Vagina (tissue), 2 donors: ENCODE measurements around the gene ERP27.

ENCODE experiments used
- POLR2A ChIP-seq, 2 donors: fragments of 450-650 bp; IDR thresholded peaks; one replicate each; pipeline ENCODE4 v1.6.1; 2017; ENCODE audit warnings: antibody characterized with exemption in 2 of 2, mild to moderate bottlenecking in 2 of 2, moderate library complexity in 2 of 2
- TF ChIP-seq, protein P1 (sequence below), 3 experiments: fragments of 450-650 bp in 2 of 3; fragments of 200-600 bp in 1 of 3; sonication (generic) in 1 of 3; IDR thresholded peaks; one replicate each; pipeline ENCODE4 v1.5.1; 2017 to 2019; ENCODE audit warnings: antibody characterized with exemption in 3 of 3, mild to moderate bottlenecking in 2 of 3, moderate library complexity in 2 of 3

GRCh38 chr12:14982991-14983390, 44.7 kb upstream of the ERP27 start:
- TF ChIP-seq, protein P1, sequence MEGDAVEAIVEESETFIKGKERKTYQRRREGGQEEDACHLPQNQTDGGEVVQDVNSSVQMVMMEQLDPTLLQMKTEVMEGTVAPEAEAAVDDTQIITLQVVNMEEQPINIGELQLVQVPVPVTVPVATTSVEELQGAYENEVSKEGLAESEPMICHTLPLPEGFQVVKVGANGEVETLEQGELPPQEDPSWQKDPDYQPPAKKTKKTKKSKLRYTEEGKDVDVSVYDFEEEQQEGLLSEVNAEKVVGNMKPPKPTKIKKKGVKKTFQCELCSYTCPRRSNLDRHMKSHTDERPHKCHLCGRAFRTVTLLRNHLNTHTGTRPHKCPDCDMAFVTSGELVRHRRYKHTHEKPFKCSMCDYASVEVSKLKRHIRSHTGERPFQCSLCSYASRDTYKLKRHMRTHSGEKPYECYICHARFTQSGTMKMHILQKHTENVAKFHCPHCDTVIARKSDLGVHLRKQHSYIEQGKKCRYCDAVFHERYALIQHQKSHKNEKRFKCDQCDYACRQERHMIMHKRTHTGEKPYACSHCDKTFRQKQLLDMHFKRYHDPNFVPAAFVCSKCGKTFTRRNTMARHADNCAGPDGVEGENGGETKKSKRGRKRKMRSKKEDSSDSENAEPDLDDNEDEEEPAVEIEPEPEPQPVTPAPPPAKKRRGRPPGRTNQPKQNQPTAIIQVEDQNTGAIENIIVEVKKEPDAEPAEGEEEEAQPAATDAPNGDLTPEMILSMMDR (IDR thresholded peaks at IDR 0.05), result no peak
- TF ChIP-seq POLR2A (IDR thresholded peaks at IDR 0.05), result no peak
